ENCODE data around the gene DNER. TPM values are rescaled to one million over a fixed set of nuclear protein-coding genes. Genes with fewer than 3 reads are reported as not detected.
A peak's percentile ranks its signal among the peaks of the same experiment; 100 is the strongest.

DNER gene
- total and polyA plus RNA-seq, 2 of the 13 experiments (the other 11 are each of a cell fraction or from before 2014, with no cell fraction given), result not detected

GRCh38 chr2:229714736-229715541 lies 584 bp upstream of the DNER start (continued):
- no peak for TF ChIP-seq TP53 (CRISPR knock-in tag; conservative IDR thresholded peaks at IDR 0.05)
- no peak for TF ChIP-seq ISX (CRISPR knock-in tag; conservative IDR thresholded peaks at IDR 0.05)
- TF ChIP-seq KDM5A (IDR thresholded peaks at IDR 0.05; ENCODE audit: borderline replicate concordance, low read length), result no peak
- TF ChIP-seq FOXC1 (CRISPR knock-in tag; IDR thresholded peaks at IDR 0.05; ENCODE audit: borderline replicate concordance), result 0 out of 2 replicates have a peak, but pooled peaks have one; percentile 46
- TF ChIP-seq ZNF576 (CRISPR knock-in tag; IDR thresholded peaks at IDR 0.05), result no peak
- TF ChIP-seq ZNF607 (CRISPR knock-in tag; IDR thresholded peaks at IDR 0.05; ENCODE audit: borderline replicate concordance), result 0 out of 2 replicates have a peak, but pooled peaks have one; percentile 41
- TF ChIP-seq ZNF354B (CRISPR knock-in tag; IDR thresholded peaks at IDR 0.05), result no peak
- no peak for TF ChIP-seq ZSCAN29 (CRISPR knock-in tag; conservative IDR thresholded peaks at IDR 0.05)
- no peak for TF ChIP-seq BCL3 (CRISPR knock-in tag; IDR thresholded peaks at IDR 0.05)
- peak; percentile 95 for TF ChIP-seq ZNF83 (CRISPR knock-in tag; IDR thresholded peaks at IDR 0.05; ENCODE audit: borderline replicate concordance)
- TF ChIP-seq ZGPAT (CRISPR knock-in tag; IDR thresholded peaks at IDR 0.05), result peak; percentile 47; the same call in 1 of the 2 replicates
- no peak; the same call in 1 of the 2 replicates for TF ChIP-seq ZNF235 (CRISPR knock-in tag; IDR thresholded peaks at IDR 0.05; ENCODE audit: borderline replicate concordance)
- TF ChIP-seq ZNF17 (CRISPR knock-in tag; IDR thresholded peaks at IDR 0.05), result no peak
- TF ChIP-seq SNRNP70 (IDR thresholded peaks at IDR 0.05; ENCODE audit: low read depth, low read length), result no peak
- peak; percentile 44; the same call in 1 of the 2 replicates for TF ChIP-seq ERF (CRISPR knock-in tag; IDR thresholded peaks at IDR 0.05)
- TF ChIP-seq SP140L (CRISPR knock-in tag; IDR thresholded peaks at IDR 0.05; ENCODE audit: borderline replicate concordance), result no peak
- peak; percentile 63; the same call in 1 of the 2 replicates for TF ChIP-seq MZF1 (CRISPR knock-in tag; IDR thresholded peaks at IDR 0.05; ENCODE audit: borderline replicate concordance)
- TF ChIP-seq ADNP (CRISPR knock-in tag; IDR thresholded peaks at IDR 0.05), result no peak
- no peak for TF ChIP-seq FOXA1 (IDR thresholded peaks at IDR 0.05)
- TF ChIP-seq FOXA1 (CRISPR knock-in tag; IDR thresholded peaks at IDR 0.05), result no peak
- TF ChIP-seq NR3C1 (CRISPR knock-in tag; IDR thresholded peaks at IDR 0.05), result no peak
- no peak for TF ChIP-seq ZNF597 (CRISPR knock-in tag; IDR thresholded peaks at IDR 0.05)
- TF ChIP-seq SIX4 (CRISPR knock-in tag; IDR thresholded peaks at IDR 0.05), result peak; percentile 23; the same call in 1 of the 2 replicates
- peak; percentile 25; the same call in 1 of the 2 replicates for TF ChIP-seq TAF1 (CRISPR knock-in tag; IDR thresholded peaks at IDR 0.05)
- 0 out of 2 replicates have a peak, but pooled peaks have one; percentile 36 for TF ChIP-seq THAP8 (CRISPR knock-in tag; IDR thresholded peaks at IDR 0.05; ENCODE audit: borderline replicate concordance)
- no peak for TF ChIP-seq GATA4 (IDR thresholded peaks at IDR 0.05; ENCODE audit: borderline replicate concordance, low read depth)
- TF ChIP-seq ZIK1 (CRISPR knock-in tag; IDR thresholded peaks at IDR 0.05; ENCODE audit: borderline replicate concordance, low read depth), result no peak

Data from HepG2 (cell line).